Measurements from ENCODE around the gene WDR75. TPM values are rescaled to one million over a fixed set of nuclear protein-coding genes. Genes with fewer than 3 reads are reported as not detected.

Gene WDR75
- total RNA-seq, 2 experiments from 2014 or later = 55.7 to 79.6 TPM

Other genes with a start within 250 kb of the WDR75 start
- gene SLC40A1, start 139.3 kb downstream of the WDR75 start, total RNA-seq (2014; rRNA removed; shearing (Covaris generic)) = not detected in 2 replicates
- gene SLC40A1, start 139.3 kb downstream of the WDR75 start, total RNA-seq (2022) = not detected in 2 replicates
- gene ASNSD1, start 220.0 kb downstream of the WDR75 start, total RNA-seq (2014; rRNA removed; shearing (Covaris generic)) = 36.3 and 36.8 TPM in 2 replicates
- 31.9 TPM in 2 replicates for gene ASNSD1, start 220.0 kb downstream of the WDR75 start, total RNA-seq (2022)
- 1.3 and 2.9 TPM in 2 replicates for gene ANKAR, start 233.2 kb downstream of the WDR75 start, total RNA-seq (2014; rRNA removed; shearing (Covaris generic))
- 2.0 and 3.0 TPM in 2 replicates for gene ANKAR, start 233.2 kb downstream of the WDR75 start, total RNA-seq (2022)

All from OCI-LY7 (cell line).